ENCODE results near the gene ZNF581.
A peak's percentile ranks its signal among the peaks of the same experiment; 100 is the strongest.

Gene ZNF581

GRCh38 chr19:55633861-55634260, 9.6 kb upstream of the ZNF581 start:
- DNase-seq, result no peak

DNA sequence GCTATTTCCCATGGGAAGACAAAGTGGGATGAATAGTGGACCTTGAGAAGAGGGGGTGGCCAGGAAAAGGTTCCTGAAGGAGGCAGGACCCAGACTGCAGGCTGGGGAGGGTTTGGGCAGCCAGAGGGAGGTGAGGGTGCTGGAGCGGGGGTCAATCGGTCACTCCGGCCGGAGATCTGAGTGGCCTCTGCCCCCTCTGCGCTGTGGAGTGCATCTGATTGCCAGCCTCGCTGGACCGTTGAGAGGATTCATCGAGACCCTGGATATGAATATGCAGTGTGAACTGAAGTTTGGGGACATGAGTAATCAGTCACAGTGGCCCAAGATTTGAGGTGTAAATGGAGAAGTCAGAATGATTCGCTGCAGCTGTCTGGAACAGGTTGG, 8.1 kb upstream of the ZNF581 start:
- no peak for DNase-seq

GRCh38 chr19:55635856-55636440, 7.5 kb upstream of the ZNF581 start:
- DNase-seq, result no peak

DNA sequence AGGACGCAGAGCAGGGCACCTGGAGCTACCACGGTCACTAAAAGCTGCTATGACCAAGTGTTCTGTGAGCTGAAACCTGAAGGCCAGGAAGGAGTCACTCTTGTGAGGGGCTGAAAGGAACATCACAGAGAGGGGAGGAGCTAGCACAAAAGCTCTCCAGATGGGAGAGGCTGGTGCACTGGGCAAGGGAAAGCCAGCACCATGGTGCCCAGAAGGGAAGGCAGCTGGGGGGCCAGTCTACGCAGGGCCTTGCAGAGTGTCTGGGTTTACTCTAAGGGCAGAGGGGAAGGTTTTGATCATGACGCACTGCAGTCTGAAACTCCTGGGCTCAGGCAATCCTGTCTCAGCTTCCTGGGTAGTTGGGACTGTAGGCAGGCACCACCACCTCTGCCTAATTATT, 6.7 kb upstream of the ZNF581 start:
- no peak for DNase-seq

- no peak for DNase-seq
Observed at GRCh38 chr19:55637534-55637933, 5.9 kb upstream of the ZNF581 start.

- DNase-seq, result peak in 2 of 3 experiments; percentile 26 to 46
Observed at GRCh38 chr19:55638864-55639359, 4.5 kb upstream of the ZNF581 start.

GRCh38 chr19:55640043-55640576, 3.3 kb upstream of the ZNF581 start:
- peak; percentile 58 to 91 (median 86) for DNase-seq

DNA sequence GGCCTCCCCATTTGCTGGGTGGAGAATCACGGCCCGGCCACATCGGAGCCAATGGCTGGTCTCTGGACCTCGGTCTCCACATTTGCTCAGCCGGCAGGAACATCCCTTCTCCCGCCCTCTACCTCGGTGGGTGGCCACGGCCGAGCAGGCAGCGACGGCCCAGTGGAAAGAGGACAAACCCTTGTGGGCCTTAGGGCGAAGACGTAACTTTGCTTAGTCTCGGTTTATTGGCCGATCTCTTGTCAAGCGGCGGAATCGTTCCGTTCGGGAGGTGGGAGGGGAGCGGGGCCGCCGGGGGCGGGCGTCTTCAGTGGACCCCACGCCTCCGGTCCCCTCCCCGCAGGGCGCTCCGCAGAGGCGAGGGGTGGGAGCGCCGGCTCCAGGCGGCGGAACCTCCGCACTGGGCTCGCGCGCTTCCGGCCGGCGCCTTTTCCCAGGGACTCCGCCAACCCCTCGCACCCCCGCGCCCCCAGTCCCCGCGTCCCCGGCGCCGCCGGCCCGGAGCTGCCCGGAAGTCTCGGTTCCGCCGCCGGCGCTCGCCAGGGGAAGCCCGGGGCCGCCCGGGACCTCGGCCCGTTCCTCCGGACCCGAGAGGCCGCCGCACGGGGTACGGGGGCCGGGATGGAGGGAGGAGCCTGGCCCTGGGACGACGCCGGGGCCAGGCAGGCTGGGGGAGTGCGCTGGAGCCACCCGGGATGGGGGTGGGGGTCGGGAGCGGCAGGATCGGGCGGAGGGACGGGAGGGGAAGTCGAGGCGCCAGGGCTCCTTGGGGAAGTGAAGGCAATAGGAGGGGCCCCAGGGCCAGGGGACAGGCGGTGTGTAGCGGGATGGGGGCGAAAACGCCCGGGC, 2.6 kb upstream of the ZNF581 start, which contains the start of gene ZNF580:
Gene ZNF580 (plus strand): TSS at position 426 of the 849 bp plus-strand sequence. CDS start 1,507 bp downstream, outside the sequence.
- peak; percentile 73 to 84 (median 77) for DNase-seq

- DNase-seq, result peak in 1 of 3 experiments; percentile 48
Observed at GRCh38 chr19:55641426-55642152, 1.9 kb upstream of the ZNF581 start.

DNA sequence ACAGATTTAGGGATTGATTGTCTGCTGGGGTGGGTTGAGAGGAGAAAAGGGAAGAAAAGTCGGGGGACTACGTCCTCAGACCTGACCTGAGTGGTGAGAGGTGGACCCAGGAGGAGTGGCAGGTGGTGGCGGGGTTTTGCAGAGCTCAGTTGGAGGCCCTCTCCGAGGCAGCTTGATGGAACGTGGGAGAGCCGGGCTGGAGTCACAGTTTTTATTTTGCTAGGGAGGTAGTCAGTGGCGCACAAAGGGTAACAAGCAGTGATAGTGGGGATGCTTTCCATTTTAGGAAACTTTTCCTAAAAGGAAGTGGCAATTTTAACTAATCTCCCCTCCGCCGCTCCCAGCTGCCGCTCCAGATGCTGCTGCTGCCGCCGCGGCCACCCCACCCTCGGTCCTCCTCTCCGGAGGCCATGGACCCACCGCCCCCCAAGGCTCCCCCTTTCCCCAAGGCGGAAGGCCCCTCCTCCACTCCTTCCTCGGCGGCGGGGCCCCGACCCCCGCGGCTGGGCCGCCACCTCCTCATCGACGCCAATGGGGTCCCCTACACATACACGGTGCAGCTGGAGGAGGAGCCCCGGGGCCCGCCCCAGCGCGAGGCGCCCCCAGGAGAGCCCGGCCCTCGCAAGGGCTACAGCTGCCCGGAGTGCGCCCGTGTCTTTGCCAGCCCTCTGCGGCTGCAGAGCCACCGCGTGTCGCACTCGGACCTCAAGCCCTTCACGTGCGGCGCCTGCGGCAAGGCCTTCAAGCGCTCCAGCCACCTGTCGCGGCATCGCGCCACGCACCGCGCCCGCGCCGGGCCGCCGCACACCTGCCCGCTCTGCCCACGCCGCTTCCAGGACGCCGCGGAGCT, 1.1 kb upstream of the ZNF581 start:
- peak in 2 of 3 experiments; percentile 29 to 45 for DNase-seq

DNA sequence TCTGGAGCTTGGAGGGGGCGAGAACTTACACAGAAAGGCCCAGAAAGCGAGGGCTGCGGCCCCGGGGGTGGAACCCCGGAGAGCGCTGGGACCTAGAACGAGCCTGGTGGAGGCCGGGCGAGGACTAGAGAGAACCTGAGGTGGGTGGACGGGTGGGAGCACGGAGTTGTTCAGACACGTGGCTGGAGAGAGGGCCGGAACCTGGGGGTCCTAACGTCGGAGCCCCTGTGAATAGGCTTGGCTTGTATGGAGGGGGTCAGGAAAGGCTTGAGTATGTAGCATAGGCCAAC, 383 bp downstream of the ZNF581 start:
- DNase-seq, result no peak

DNA sequence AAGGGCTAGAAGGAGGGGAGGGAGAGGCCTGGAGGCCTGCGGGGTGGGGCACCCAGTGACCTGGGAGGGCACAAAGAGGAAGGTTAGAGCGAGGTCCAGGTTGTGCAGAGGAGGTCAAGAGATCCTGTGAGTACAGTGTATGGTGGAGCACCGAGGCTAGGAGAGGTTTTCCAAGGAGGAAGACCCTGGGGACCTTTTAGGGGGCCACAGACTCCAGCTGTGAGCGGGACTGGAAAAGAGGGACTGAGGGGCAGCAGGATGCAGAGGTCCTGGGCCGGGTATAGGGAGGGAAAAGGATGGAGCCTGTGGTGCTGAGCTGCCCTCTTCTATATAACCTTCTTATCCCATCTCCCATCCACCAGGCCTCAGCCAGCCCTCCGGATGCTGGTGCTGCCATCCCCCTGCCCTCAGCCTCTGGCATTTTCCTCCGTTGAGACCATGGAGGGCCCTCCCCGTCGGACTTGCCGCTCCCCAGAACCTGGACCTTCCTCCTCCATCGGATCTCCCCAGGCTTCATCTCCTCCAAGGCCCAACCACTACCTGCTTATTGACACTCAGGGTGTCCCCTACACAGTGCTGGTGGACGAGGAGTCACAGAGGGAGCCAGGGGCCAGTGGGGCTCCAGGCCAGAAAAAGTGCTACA, 863 bp downstream of the ZNF581 start:
- no peak for DNase-seq

- no peak for DNase-seq
Observed at GRCh38 chr19:55644842-55645511, 1.5 kb downstream of the ZNF581 start.

DNA sequence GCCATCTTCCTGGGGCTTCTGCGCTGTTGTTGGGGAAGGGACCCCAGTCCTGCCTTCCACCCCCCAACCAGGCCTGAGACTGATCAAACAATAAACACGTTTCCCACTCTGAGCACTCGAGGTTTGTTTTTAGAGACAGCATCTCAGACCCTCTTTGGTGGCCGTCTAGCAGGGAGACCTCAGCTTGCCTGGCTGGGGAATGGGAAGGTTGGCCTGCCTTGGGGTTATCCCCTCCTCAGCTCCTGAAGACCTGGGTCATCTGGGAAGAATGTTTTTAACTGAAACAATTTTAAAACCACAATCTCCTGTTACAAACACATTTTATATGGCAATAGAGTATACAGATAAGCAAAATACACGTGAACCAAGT, 2.0 kb downstream of the ZNF581 start:
- no peak for DNase-seq

- peak in 1 of 3 experiments; percentile 34 for DNase-seq
Observed at GRCh38 chr19:55646889-55647731, 3.7 kb downstream of the ZNF581 start.

DNA sequence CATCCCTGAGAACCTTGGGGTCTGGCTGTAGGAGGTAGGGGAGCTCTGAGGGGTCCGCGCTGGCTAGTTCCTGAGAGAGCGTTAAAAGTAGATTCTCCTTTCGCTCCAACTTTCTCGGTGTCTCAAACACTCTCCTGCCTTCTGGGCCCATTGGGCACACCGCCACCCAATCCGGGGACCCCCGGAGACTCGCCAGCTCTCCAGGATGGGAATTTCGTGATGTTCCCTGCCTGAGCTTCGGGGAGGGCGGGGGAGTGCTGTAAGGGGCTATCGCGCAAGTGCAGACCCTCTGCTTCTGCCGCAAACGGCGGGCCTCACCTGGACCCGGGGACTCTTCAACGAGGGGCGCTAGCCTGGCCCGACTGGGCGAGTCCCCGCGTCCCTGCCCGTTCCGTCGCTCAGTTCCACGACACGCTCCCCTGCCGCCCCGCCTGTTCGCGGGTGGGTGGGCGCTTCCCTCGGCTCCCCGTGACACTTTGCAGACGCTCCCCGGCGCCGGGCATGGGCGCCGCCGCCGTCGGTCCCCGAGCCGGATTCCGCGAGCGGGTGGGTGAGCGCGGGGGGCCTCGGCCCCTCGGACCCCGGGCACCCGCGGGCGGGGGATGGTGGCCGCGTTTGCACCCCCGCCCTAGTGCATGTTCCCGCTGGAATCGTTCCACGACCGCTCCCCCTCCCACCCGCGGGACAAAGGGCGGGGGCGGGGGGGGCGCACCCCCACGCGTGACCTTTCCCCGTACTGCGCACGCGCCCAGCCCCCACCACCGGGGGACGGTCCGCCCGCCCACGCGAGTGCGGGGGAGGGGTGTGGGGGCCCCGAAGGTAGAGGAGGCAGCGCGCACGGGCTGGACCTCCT, 4.5 kb downstream of the ZNF581 start, which contains the start of gene CCDC106:
Gene CCDC106 (plus strand): TSS at position 481 of the 853 bp plus-strand sequence. CDS start 835 bp downstream, outside the sequence.
- DNase-seq, result peak; percentile 71 to 83 (median 72)

DNA sequence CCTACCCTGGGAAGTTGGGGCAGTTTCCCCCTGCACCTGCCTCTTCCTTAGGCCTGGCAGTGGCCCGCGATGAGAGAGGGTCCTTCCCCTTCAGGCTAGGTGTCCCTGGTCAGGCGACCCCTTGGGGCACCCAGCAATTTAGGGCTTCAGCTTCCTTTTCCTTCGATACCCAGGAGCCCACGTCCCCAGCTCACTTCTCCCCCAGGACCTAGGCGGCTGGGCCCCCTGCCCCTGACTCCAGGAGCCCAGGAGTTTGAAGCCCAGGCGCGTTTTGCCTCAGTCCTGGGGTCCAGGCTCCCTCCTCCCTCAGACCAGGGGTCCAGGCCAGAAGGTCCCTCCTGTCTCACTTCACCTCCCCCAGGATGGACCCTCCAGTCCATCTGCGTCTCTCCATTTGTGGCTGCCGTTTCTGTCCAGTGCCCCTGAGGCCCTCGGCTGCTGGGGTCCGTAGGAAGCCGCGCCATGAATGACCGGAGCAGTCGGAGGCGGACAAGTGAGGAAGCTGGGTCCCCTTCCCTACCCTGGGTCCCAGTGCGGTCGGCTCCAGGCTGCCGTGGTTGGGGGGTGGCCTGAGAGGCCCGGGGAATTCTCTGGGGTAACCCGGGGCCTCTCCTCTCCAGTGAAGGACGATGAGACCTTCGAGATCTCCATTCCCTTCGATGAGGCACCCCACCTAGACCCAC, 5.3 kb downstream of the ZNF581 start:
- DNase-seq, result no peak
